HG02884 (cell line): ENCODE results near the gene TRIP10.
"Not testable (repeated sequence)": the region's sequence is repeated elsewhere in the genome, so short reads cannot be mapped to it uniquely, and the experiment has no call there.

ENCODE experiments used
- ATAC-seq: cut with Tn5 transposase; IDR thresholded peaks from one replicate; pipeline ENCODE4 v1.9.1; 2021; ENCODE audit warnings: mild to moderate bottlenecking, moderate library complexity; ENCODE audit not compliant: unreplicated experiment

Gene TRIP10

GRCh38 chr19:6790194-6791128, 51.0 kb downstream of the TRIP10 start:
- ATAC-seq: no peak

GRCh38 chr19:6791237-6791636, 51.8 kb downstream of the TRIP10 start:
- ATAC-seq: no peak

- no peak for ATAC-seq
Observed at GRCh38 chr19:6793411-6793810, 53.9 kb downstream of the TRIP10 start.

- no peak for ATAC-seq
Observed at GRCh38 chr19:6793973-6794372, 54.5 kb downstream of the TRIP10 start.

- no peak for ATAC-seq
Observed at GRCh38 chr19:6794686-6795431, 55.4 kb downstream of the TRIP10 start.

GRCh38 chr19:6796278-6796677, 56.8 kb downstream of the TRIP10 start:
- no peak for ATAC-seq

- no peak for ATAC-seq
Observed at GRCh38 chr19:6797646-6798045, 58.2 kb downstream of the TRIP10 start.

GRCh38 chr19:6800160-6800790, 60.8 kb downstream of the TRIP10 start:
- ATAC-seq: not testable (repeated sequence)

- no peak for ATAC-seq
Observed at GRCh38 chr19:6800991-6801484, 61.6 kb downstream of the TRIP10 start.
